Body of pancreas (tissue), 4 donors: Measurements from ENCODE around the gene HOMEZ. TPM values are rescaled to one million over a fixed set of nuclear protein-coding genes. Genes with fewer than 3 reads are reported as not detected.

Source experiments
- ATAC-seq: fragments of 150-250 bp; one replicate; pipeline ENCODE4 v1.9.1; 2016
- DNase-seq, 4 donors: peaks; one replicate each; pipeline ENCODE4 v3.0.0-alpha.2; 2019
- H3K27ac ChIP-seq, 4 donors: fragments of 200-600 bp; sonication (generic); 1 replicate in 3 of 4; 2 replicates in 1 of 4; pipeline versions ENCODE4 v1.5.1 to v1.6.1; 2016 to 2019; ENCODE audit warnings: mild to moderate bottlenecking in 1 of 4, mixed read lengths in 1 of 4, moderate library complexity in 1 of 4
- H3K27me3 ChIP-seq, 2 donors: fragments of 200-600 bp; sonication (generic); one replicate each; pipeline ENCODE4 v1.6.0; 2016; ENCODE audit warnings: mild to moderate bottlenecking in 1 of 2
- H3K36me3 ChIP-seq, 2 donors: fragments of 200-600 bp; sonication (generic); replicated peaks in 1 of 2; 2 replicates each; pipeline ENCODE4 v1.5.1; 2016; ENCODE audit warnings: low read depth in 2 of 2; ENCODE audit not compliant: insufficient read depth in 1 of 2
- H3K4me1 ChIP-seq: fragments of 200-600 bp; sonication (generic); one replicate; pipeline ENCODE4 v1.6.0; 2016
- H3K4me3 ChIP-seq, 2 donors: fragments of 200-600 bp; sonication (generic); 1 replicate in 1 of 2; 2 replicates in 1 of 2; pipeline ENCODE4 v1.5.1; 2016 to 2019
- H3K9me3 ChIP-seq, 3 donors: fragments of 200-600 bp; sonication (generic); 1 replicate in 2 of 3; 2 replicates in 1 of 3; pipeline ENCODE4 v1.5.1; 2016
- CTCF ChIP-seq, 7 experiments: fragments of 450-650 bp in 4 of 7; fragments of 200-600 bp in 3 of 7; sonication (generic) in 3 of 7; IDR thresholded peaks; one replicate each; pipeline ENCODE4 v1.5.1; 2016 to 2019; ENCODE audit warnings: antibody characterized with exemption in 7 of 7
- POLR2A ChIP-seq, 3 donors: fragments of 450-650 bp; IDR thresholded peaks; one replicate each; pipeline ENCODE4 v1.6.1; 2016; ENCODE audit warnings: antibody characterized with exemption in 3 of 3, mild to moderate bottlenecking in 2 of 3
- WGBS, 2 donors: methylation state at CpG; one replicate each; pipeline ENCODE4 v1.1.5; 2017; 5-methylcytosine and 5-hydroxymethylcytosine counted together
- intact Hi-C: fragments of 100-400 bp; cut with DNase I; formaldehyde crosslinking; loops from one replicate; pipeline ENCODE4 v1.15.1; 2023
- total RNA-seq, 2 donors: library from RNA; depleted of rRNA; stranded (reverse); fragments of >200 nt; gene quantifications; one replicate each; pipeline ENCODE4 v1.1.0, GENCODE V29; 2016

HOMEZ gene
- total RNA-seq, 2 donors from 2014 or later, result 4.9 to 8.6 TPM

GRCh38 chr14:23307687-23308644 lies 22.0 kb upstream of the HOMEZ start:
- Histone ChIP-seq H3K36me3 (no peaks in the 10 kb centered on the region), H3K4me3 (peak overlapping the region; percentile 64 to 85), H3K9me3 (no peaks in the 10 kb centered on the region), H3K4me1 (peaks cover 45% of the 10 kb centered on the region), H3K27me3 (no peaks in the 10 kb centered on the region), H3K27ac (peak overlapping the region; percentile 77 to 93 (median 89))
- ATAC-seq (no peak), DNase-seq (no peak)
- WGBS, 2 donors, result 73 to 76% methylated on average over 20 to 22 of the region's 22 CpGs
- intact Hi-C loops, result no loop called here
- TF ChIP-seq POLR2A (IDR thresholded peaks at IDR 0.05) (no peak), CTCF (IDR thresholded peaks at IDR 0.05) (no peak)

- ATAC-seq (no peak), DNase-seq (no peak)
- intact Hi-C loops, result no loop called here
- Histone ChIP-seq H3K36me3 (no peaks in the 10 kb centered on the region), H3K27ac (peak overlapping the region; percentile 77 to 93 (median 89)), H3K4me1 (peaks cover 49% of the 10 kb centered on the region), H3K9me3 (no peaks in the 10 kb centered on the region), H3K27me3 (no peaks in the 10 kb centered on the region), H3K4me3 (peak overlapping the region; percentile 64 to 85)
- WGBS, 2 donors, result 4 to 5% methylated on average over 5 of the region's 5 CpGs
- TF ChIP-seq CTCF (IDR thresholded peaks at IDR 0.05) (no peak), POLR2A (IDR thresholded peaks at IDR 0.05) (no peak)
Measured at GRCh38 chr14:23307146-23307530, 21.2 kb upstream of the HOMEZ start.

GRCh38 chr14:23306412-23307145 lies 20.6 kb upstream of the HOMEZ start, which contains the start of gene BCL2L2:
BCL2L2 (plus strand) TSS chr14:23306833; CDS start chr14:23307768, 935 bp downstream.
- WGBS, 2 donors, result 2% methylated on average over 22 to 24 of the region's 24 CpGs
- peak within 1 kb of the TSS; percentile 64 to 85 for H3K4me3 ChIP-seq
- TF ChIP-seq CTCF (IDR thresholded peaks at IDR 0.05) (no peak), POLR2A (IDR thresholded peaks at IDR 0.05) (peak; percentile 42 to 85 (median 84))
- no peaks in the 10 kb centered on the region for H3K36me3 ChIP-seq
- intact Hi-C loops, result no loop called here
- DNase-seq (peak; percentile 92 to 95 (median 93)), ATAC-seq (peak; percentile 70)
- H3K4me1 ChIP-seq, result peaks cover 49% of the 10 kb centered on the region
- peak within 1 kb of the TSS; percentile 77 to 93 (median 89) for H3K27ac ChIP-seq
- H3K9me3 ChIP-seq, result no peaks in the 10 kb centered on the region
- H3K27me3 ChIP-seq, result no peaks in the 10 kb centered on the region

DNA sequence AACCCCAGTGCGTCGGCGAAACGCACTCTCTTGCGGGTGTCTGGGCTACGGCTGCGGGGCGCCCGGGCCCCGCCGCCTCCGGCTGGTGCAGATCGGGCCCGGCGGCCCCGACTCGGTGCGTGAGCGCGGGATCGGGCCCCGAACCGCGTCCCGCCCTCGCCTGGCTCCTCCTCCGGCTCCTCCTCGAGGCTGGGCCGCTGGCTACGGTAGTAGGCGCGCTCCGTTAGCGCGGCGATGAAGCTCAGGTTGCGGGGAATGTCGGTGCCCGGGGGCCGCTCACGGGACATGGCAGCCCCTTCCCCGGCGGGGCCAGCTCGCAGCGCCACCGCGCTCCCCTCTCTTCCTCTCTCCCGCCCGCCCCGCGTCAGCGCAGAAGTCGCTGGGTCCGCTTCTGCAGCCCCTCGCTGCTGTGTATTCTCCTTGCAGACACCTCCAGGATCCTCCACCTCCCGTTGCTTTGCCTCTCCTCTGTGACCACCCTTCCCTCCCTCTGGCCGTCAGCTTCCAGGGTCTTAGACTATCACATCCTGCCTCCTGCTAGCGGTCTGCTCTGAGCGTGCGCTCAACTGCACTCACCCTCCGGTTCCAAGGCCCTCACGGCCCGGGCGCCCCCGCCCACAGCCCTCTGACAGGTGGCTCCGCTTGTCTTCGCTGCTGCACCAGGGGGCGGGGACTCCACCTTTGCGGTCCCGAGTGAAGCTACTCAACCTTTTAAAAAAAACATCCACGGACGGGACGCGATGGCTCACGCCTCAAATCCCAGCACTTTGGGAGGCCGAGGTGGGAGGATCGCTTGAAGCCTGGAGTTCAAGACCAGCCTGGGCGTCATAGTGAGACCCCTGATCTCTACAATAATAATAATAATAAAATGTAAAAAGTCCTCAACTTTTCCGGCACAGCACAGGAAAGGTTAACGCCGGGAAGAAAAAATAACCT lies 16.6 kb upstream of the HOMEZ start, which contains the start of gene PPP1R3E:
PPP1R3E (minus strand) TSS at position 570 of the 936 bp plus-strand sequence; CDS start at position 287, 283 bp downstream.
- peak within 1 kb of the TSS; percentile 94 to 99 (median 98) for H3K27ac ChIP-seq
- H3K36me3 ChIP-seq, result no peaks in the 10 kb centered on the region
- WGBS, 2 donors, result 1 to 3% methylated on average over 31 to 81 of the region's 81 CpGs
- peak; percentile 35 for ATAC-seq
- intact Hi-C loops, result no loop called here
- H3K27me3 ChIP-seq, result no peaks in the 10 kb centered on the region
- peaks cover 39% of the 10 kb centered on the region for H3K4me1 ChIP-seq
- DNase-seq, result peak; percentile 70 to 77 (median 76)
- peak within 1 kb of the TSS; percentile 3 to 47 for H3K4me3 ChIP-seq
- no peak for TF ChIP-seq CTCF (IDR thresholded peaks at IDR 0.05)
- TF ChIP-seq POLR2A (IDR thresholded peaks at IDR 0.05), result peak; percentile 4 to 65 (median 6)
- no peaks in the 10 kb centered on the region for H3K9me3 ChIP-seq
